ENCODE results near the gene GULP1. TPM values are rescaled to one million over a fixed set of nuclear protein-coding genes. Genes with fewer than 3 reads are reported as not detected.

The GULP1 gene
- total RNA-seq, 4 donors from 2014 or later: 6.4 to 44.1 (median 25.4) TPM

- 41 to 47% methylated on average over 2 to 3 of the region's 3 CpGs for WGBS, 2 donors (ENCODE audit: low coverage in 1 of 2)
- no peak overlapping the region for H3K4me3 ChIP-seq
- H3K9me3 ChIP-seq: no peaks in the 10 kb centered on the region
- TF ChIP-seq POLR2A (IDR thresholded peaks at IDR 0.05) (no peak), EP300 (IDR thresholded peaks at IDR 0.05; ENCODE audit: low read depth) (no peak), POLR2AphosphoS5 (IDR thresholded peaks at IDR 0.05) (no peak)
- TF ChIP-seq, protein P1, sequence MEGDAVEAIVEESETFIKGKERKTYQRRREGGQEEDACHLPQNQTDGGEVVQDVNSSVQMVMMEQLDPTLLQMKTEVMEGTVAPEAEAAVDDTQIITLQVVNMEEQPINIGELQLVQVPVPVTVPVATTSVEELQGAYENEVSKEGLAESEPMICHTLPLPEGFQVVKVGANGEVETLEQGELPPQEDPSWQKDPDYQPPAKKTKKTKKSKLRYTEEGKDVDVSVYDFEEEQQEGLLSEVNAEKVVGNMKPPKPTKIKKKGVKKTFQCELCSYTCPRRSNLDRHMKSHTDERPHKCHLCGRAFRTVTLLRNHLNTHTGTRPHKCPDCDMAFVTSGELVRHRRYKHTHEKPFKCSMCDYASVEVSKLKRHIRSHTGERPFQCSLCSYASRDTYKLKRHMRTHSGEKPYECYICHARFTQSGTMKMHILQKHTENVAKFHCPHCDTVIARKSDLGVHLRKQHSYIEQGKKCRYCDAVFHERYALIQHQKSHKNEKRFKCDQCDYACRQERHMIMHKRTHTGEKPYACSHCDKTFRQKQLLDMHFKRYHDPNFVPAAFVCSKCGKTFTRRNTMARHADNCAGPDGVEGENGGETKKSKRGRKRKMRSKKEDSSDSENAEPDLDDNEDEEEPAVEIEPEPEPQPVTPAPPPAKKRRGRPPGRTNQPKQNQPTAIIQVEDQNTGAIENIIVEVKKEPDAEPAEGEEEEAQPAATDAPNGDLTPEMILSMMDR (IDR thresholded peaks at IDR 0.05): no peak
- H3K27me3 ChIP-seq: no peaks in the 10 kb centered on the region
- H3K27ac ChIP-seq: no peak overlapping the region
- no peaks in the 10 kb centered on the region for H3K4me1 ChIP-seq
- in situ Hi-C loops (cut with MboI; ENCODE audit: low pct_ligation_motif_present in 1 of 4, low pct_unique_long_range_greater_than_20kb in 1 of 4, low sequenced_read_pairs in 3 of 4): no loop called here
- intact Hi-C loops (cut with DNase I; ENCODE audit: low total_unique reads): no loop called here
- H3K36me3 ChIP-seq: no peaks in the 10 kb centered on the region
- DNase-seq: no peak
Measured at GRCh38 chr2:188367164-188367563, 75.5 kb downstream of the GULP1 start.

DNA sequence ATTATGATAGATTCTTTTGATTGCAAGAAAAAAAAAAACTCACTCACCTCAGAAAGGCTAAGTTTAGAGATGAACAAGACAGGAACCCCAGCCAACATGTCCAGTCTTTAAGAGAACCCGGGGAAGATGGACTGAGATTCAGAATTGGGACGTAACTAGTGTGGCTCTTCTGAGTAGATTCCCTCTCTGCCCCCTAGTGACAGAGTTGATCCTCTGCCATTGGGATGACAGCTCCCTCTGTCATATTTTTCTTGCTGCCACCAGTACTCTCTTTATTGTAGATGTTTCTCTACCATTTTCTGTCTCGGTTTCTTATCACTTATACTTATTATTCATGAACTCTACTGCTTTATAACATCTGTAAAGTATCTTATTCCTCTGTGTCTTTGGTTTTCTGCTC, 77.7 kb downstream of the GULP1 start:
- in situ Hi-C loops (cut with MboI; ENCODE audit: low pct_ligation_motif_present in 1 of 4, low pct_unique_long_range_greater_than_20kb in 1 of 4, low sequenced_read_pairs in 3 of 4): no loop called here

GRCh38 chr2:188378371-188378950, 86.8 kb downstream of the GULP1 start:
- DNase-seq: no peak
- 68 to 86% methylated on average over 4 to 5 of the region's 5 CpGs for WGBS, 2 donors (ENCODE audit: low coverage in 1 of 2)
- Histone ChIP-seq H3K27me3 (no peaks in the 10 kb centered on the region), H3K4me3 (no peak overlapping the region), H3K36me3 (no peaks in the 10 kb centered on the region), H3K9me3 (no peaks in the 10 kb centered on the region), H3K4me1 (peaks cover 0 to 13% (median 2%) of the 10 kb centered on the region in 4 donors), H3K27ac (no peak overlapping the region)
- in situ Hi-C loops (cut with MboI; ENCODE audit: low pct_ligation_motif_present in 1 of 4, low pct_unique_long_range_greater_than_20kb in 1 of 4, low sequenced_read_pairs in 3 of 4): no loop called here
- intact Hi-C loops (cut with DNase I; ENCODE audit: low total_unique reads): loop anchor here (10.0 kb wide), 1 partner anchor 1284 kb away; no protein-coding TSS in a partner anchor
- TF ChIP-seq POLR2A (IDR thresholded peaks at IDR 0.05): no peak
- TF ChIP-seq, protein P1 (IDR thresholded peaks at IDR 0.05): no peak
- no peak for TF ChIP-seq POLR2AphosphoS5 (IDR thresholded peaks at IDR 0.05)
- TF ChIP-seq EP300 (IDR thresholded peaks at IDR 0.05; ENCODE audit: low read depth): no peak

More for the DNA sequence above, 77.7 kb downstream of the GULP1 start:
- no peak overlapping the region for H3K27ac ChIP-seq
- H3K9me3 ChIP-seq: no peaks in the 10 kb centered on the region
- intact Hi-C loops (cut with DNase I; ENCODE audit: low total_unique reads): no loop called here
- WGBS, 2 donors (ENCODE audit: low coverage in 1 of 2): 25% methylated on average over 2 to 3 of the region's 3 CpGs
- no peaks in the 10 kb centered on the region for H3K4me1 ChIP-seq
- TF ChIP-seq, protein P1 (IDR thresholded peaks at IDR 0.05): peak; percentile 47 to 67 (median 59)
- no peak for TF ChIP-seq POLR2A (IDR thresholded peaks at IDR 0.05)
- no peak for TF ChIP-seq POLR2AphosphoS5 (IDR thresholded peaks at IDR 0.05)
- TF ChIP-seq EP300 (IDR thresholded peaks at IDR 0.05; ENCODE audit: low read depth): no peak
- H3K27me3 ChIP-seq: no peaks in the 10 kb centered on the region
- H3K4me3 ChIP-seq: no peak overlapping the region
- peak; percentile 23 for DNase-seq
- no peaks in the 10 kb centered on the region for H3K36me3 ChIP-seq

GRCh38 chr2:188379748-188380147, 88.1 kb downstream of the GULP1 start:
- 84 to 85% methylated on average over 3 of the region's 3 CpGs for WGBS, 2 donors (ENCODE audit: low coverage in 1 of 2)
- Histone ChIP-seq H3K9me3 (no peaks in the 10 kb centered on the region), H3K4me1 (peaks cover 0 to 13% (median 2%) of the 10 kb centered on the region in 4 donors), H3K27me3 (no peaks in the 10 kb centered on the region), H3K36me3 (no peaks in the 10 kb centered on the region), H3K4me3 (no peak overlapping the region), H3K27ac (no peak overlapping the region)
- in situ Hi-C loops (cut with MboI; ENCODE audit: low pct_ligation_motif_present in 1 of 4, low pct_unique_long_range_greater_than_20kb in 1 of 4, low sequenced_read_pairs in 3 of 4) (no loop called here), intact Hi-C loops (cut with DNase I; ENCODE audit: low total_unique reads) (loop anchor here (10.0 kb wide), 1 partner anchor 1285 kb away; no protein-coding TSS in a partner anchor)
- TF ChIP-seq EP300 (IDR thresholded peaks at IDR 0.05; ENCODE audit: low read depth) (no peak), POLR2AphosphoS5 (IDR thresholded peaks at IDR 0.05) (no peak), POLR2A (IDR thresholded peaks at IDR 0.05) (no peak)
- TF ChIP-seq, protein P1 (IDR thresholded peaks at IDR 0.05): no peak
- no peak for DNase-seq
